GM21390 (cell line): ENCODE data around the gene ZNF880.
"Not testable (repeated sequence)": the region's sequence is repeated elsewhere in the genome, so short reads cannot be mapped to it uniquely, and the experiment has no call there.

ENCODE experiments used
- ATAC-seq: cut with Tn5 transposase; IDR thresholded peaks from one replicate; pipeline ENCODE4 v1.9.1; 2021; ENCODE audit not compliant: unreplicated experiment

ZNF880 gene

DNA sequence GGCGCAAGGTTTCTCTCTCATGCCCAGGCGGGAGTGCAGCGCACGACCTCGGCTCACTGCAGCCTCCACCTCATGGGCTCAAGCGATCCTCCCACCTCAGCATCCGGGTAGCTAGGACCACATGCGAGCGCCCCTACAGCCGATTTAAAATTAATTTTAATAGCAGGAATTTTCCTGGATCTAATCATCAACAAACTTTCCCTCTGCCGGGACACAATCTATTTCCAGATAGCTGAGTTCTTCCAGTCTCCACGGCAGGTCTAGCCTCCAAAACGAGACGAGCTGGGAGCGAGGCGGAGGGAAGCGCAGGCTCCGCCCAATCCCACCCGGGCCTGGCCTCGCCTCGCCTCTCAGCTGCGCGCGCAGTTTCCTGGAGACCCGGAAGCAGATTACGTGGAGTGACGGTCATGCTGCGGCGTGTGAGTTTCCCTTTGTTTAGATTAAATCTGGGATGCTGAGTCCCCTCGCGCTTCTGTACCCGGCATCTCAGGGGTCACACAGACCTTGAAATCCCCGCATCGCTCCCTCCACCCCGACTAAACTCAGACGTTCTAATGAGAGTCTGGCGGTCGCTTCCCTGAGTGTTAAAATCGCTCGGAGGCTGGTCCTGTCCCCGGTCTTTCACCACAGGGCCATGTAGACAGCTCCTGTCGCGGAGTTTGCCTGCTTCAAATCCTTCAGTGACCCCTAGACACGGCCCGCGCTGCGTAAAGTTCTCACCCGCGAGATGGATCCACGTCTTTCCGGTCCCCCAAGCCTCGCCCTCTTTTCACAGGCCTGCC, at the start of gene ZNF880:
ZNF880 (plus strand) TSS at position 365 of the 782 bp plus-strand sequence; CDS start at position 408, 43 bp downstream.
- ATAC-seq = no peak

GRCh38 chr19:52322429-52322828, 47.3 kb upstream of the ZNF880 start:
- no peak for ATAC-seq

- ATAC-seq = no peak
These were observed 38.0 kb upstream of the ZNF880 start for GRCh38 chr19:52331757-52332156.

- no peak for ATAC-seq
These were observed 34.0 kb upstream of the ZNF880 start for GRCh38 chr19:52335768-52336116.

DNA sequence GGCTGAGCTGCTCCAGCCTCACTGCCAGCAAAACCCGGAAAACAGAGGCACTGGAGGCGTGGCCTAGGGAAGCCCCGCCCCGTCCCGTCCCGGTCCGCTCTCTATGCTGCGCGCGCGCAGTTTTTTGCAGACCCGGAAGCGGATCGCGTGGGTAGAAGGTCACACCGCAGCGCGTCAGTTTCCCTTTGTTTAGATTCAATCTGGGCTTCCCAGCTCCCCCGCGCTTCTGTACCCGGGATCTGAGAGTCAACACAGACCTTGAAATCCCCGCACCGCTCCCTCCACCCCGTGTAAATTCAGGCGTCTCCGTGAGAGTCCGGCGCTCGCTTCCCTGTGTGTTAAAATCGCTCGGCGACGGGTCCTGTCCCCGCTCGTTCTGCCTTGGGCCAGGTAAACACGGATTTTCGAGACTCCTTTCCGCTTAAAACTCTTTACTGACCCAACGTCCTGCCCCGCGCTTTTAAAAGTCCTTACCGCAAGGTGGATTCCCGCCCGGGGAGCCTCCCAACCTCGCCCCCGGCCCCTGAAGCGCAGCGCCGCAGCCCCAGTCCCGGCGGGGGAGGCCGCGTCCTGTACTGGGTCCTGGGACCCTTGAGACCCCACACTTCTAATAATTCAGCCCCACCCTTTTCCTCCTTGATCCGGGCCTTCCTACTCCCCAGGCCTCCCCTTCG, 33.5 kb upstream of the ZNF880 start, which contains the start of gene ZNF610:
ZNF610 (plus strand) TSS at position 127 of the 674 bp plus-strand sequence. CDS start 12,930 bp downstream, outside the sequence.
- no peak for ATAC-seq

GRCh38 chr19:52336791-52337381, 32.8 kb upstream of the ZNF880 start:
- ATAC-seq = no peak

GRCh38 chr19:52339022-52339421, 30.7 kb upstream of the ZNF880 start:
- not testable (repeated sequence) for ATAC-seq

GRCh38 chr19:52343548-52343947, 26.2 kb upstream of the ZNF880 start:
- ATAC-seq = no peak

DNA sequence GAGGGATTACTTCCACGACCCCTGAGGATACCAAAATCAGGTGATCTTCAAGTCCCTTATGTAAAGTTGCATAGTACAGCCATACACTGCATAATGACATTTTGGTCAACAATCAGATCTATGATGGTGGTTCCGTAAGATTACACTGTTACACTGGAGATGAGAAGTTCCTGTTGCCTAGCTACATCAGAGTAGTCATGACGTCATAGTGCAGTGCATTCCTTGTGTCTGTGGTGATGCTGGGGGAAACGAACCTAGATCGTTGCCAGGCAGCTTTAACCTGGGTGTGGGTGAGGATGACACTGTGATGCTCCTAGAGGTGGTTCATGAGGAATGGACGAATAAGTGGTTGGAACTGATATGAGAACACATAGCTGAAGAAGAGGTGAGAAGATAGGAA, 24.6 kb upstream of the ZNF880 start:
- ATAC-seq = no peak

DNA sequence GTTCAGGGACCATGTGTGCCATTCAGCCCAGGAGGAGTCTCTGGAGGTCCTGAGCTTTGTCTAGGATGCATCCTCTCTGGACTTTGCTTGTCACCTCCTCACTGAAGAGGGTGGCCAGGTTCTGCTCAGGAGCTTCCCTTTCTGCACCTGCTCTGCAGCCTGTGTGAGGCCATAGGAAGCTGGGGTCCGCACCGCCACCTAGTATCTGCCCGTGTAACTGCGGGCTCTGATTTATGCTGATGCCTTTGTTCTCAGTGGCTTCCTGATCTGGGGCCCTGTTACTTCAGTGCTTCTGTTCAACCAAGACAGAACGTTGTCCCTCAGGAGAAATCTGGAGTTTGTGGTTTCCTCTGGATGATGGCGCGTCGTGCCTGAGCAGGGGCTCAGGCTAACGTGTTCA, 18.2 kb upstream of the ZNF880 start:
- no peak for ATAC-seq

DNA sequence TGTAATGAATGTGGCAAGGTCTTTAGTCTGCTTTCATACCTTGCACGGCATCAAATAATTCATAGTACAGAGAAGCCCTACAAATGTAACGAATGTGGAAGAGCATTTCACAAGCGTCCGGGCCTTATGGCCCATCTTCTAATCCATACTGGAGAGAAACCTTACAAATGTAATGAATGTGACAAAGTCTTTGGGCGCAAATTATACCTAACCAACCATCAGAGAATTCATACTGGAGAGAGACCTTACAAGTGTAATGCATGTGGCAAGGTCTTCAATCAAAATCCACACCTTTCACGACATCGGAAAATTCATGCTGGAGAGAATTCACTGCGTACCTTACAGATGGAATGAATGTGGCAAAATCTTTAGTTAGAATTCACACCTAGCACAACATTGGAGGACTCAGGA, 3.3 kb upstream of the ZNF880 start:
- no peak for ATAC-seq

DNA sequence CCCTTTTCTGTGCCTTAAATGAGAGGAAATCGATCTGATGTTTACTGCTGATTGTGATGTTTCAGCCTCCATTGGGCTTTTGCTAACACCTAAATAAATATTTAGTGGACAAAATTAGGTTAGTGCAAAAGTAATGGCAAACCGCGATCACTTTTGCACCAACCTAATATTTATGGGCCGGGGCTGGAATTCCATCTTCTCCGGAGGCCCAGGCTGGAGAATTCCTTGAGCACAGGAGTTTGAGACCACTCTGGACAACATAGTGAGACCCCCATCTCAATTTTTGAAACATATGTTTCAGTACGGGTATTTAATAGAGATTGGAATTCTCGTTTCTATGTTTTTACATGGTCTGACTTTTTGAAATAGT, 603 bp downstream of the ZNF880 start:
- ATAC-seq = no peak

DNA sequence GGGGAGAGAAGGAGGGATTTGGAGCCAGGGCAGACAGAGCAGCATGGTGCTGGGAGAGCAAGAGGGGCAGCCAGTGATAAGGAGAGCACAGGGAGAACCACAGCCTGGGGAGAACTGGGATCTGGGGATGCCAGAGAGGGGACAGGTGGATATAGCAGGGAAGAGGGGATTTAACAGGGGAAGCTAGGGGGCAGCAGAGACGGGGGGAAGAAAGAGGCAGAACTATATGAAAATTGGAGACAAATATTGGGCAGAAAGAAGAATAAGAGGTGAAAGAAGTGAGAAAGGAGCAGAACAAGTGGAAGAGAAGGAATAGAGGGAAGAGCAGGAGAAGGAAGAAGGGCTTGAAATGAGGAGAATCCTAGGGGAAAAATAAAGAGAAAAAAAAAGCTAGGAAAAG, 21.4 kb downstream of the ZNF880 start:
- ATAC-seq = no peak

- peak; percentile 87 for ATAC-seq
These were observed 27.8 kb downstream of the ZNF880 start, which contains the start of gene ZNF528 for GRCh38 chr19:52397310-52398080. ZNF528 (plus strand) TSS chr19:52397849; CDS start chr19:52402014, 4,165 bp downstream.

- ATAC-seq = no peak
These were observed 28.3 kb downstream of the ZNF880 start for GRCh38 chr19:52398081-52398441.

- ATAC-seq = no peak
These were observed 40.6 kb downstream of the ZNF880 start for GRCh38 chr19:52410276-52410675.

DNA sequence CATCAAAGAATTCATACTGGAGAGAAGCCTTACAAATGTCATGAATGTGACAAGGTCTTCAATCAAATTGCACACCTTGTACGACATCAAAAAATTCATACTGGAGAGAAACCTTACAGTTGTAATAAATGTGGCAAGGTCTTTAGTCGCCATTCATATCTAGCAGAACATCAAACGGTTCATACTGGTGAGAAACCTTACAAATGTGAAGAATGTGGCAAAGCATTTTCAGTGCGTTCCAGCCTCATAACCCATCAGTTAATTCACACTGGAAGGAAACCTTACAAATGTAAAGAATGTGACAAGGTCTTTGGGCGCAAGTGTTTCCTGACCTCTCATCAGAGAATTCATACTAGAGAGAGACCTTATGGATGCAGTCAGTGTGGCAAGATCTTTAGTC, 46.0 kb downstream of the ZNF880 start:
- ATAC-seq = no peak

GRCh38 chr19:52428937-52429336, 59.2 kb downstream of the ZNF880 start, which contains the start of gene ZNF534:
ZNF534 (plus strand) TSS chr19:52429148; CDS start chr19:52431475, 2,327 bp downstream.
- no peak for ATAC-seq
